H9 (cell line): ENCODE data around the gene STX8. TPM values are rescaled to one million over a fixed set of nuclear protein-coding genes. Genes with fewer than 3 reads are reported as not detected.

Experiments used
- DNase-seq: peaks from one replicate; pipeline ENCODE4 v3.0.0-alpha.2; 2017
- H2AFZ ChIP-seq: one replicate; pipeline ENCODE4 v1.6.1; 2013; ENCODE audit warnings: mild to moderate bottlenecking, low read length, control low read depth, moderate library complexity
- H2AK5ac ChIP-seq: 2 replicates; pipeline ENCODE4 v1.6.1; 2013; ENCODE audit warnings: low read length, control low read depth, mixed read lengths; ENCODE audit not compliant: insufficient read length
- H2BK120ac ChIP-seq: one replicate; pipeline ENCODE4 v1.6.1; 2013; ENCODE audit warnings: low read depth, mild to moderate bottlenecking, low read length, control low read depth, inconsistent platforms; ENCODE audit not compliant: poor library complexity, severe bottlenecking
- H2BK12ac ChIP-seq: 2 replicates; pipeline ENCODE4 v1.6.1; 2013; ENCODE audit warnings: low read length, control low read depth, mixed read lengths, low read depth; ENCODE audit not compliant: insufficient read length
- H2BK15ac ChIP-seq: 2 replicates; pipeline ENCODE4 v1.6.1; 2013; ENCODE audit warnings: low read depth, low read length, control low read depth
- H2BK20ac ChIP-seq: one replicate; pipeline ENCODE4 v1.6.1; 2013; ENCODE audit warnings: low read depth, mild to moderate bottlenecking, low read length, control low read depth, inconsistent platforms; ENCODE audit not compliant: poor library complexity, severe bottlenecking
- H2BK5ac ChIP-seq: 2 replicates; pipeline ENCODE4 v1.6.1; 2013; ENCODE audit warnings: low read length, control low read depth, mixed read lengths; ENCODE audit not compliant: insufficient read length
- H3K14ac ChIP-seq: 2 replicates; pipeline ENCODE4 v1.6.1; 2013; ENCODE audit warnings: low read length, control low read depth; ENCODE audit not compliant: insufficient read depth
- H3K18ac ChIP-seq: 2 replicates; pipeline ENCODE4 v1.6.1; 2013; ENCODE audit warnings: low read depth, mild to moderate bottlenecking, mixed read lengths, low read length, control low read depth; ENCODE audit not compliant: insufficient read length
- H3K23ac ChIP-seq: 2 replicates; pipeline ENCODE4 v1.6.1; 2013; ENCODE audit warnings: low read length, control low read depth, mixed read lengths, low read depth; ENCODE audit not compliant: insufficient read length
- H3K23me2 ChIP-seq: 2 replicates; pipeline ENCODE4 v1.6.1; 2013; ENCODE audit warnings: low read depth, mild to moderate bottlenecking, mixed read lengths, low read length, control low read depth; ENCODE audit not compliant: insufficient read length, poor library complexity, severe bottlenecking
- H3K27ac ChIP-seq: 2 replicates; pipeline ENCODE4 v1.5.1; 2013; ENCODE audit warnings: low read length, control low read depth, mixed read lengths, low read depth; ENCODE audit not compliant: insufficient read length
- H3K27me3 ChIP-seq: 2 replicates; pipeline ENCODE4 v1.6.1; 2013; ENCODE audit warnings: low read length, control low read depth, inconsistent platforms; ENCODE audit not compliant: insufficient read depth
- H3K4ac ChIP-seq: 2 replicates; pipeline ENCODE4 v1.6.1; 2013; ENCODE audit warnings: low read depth, mild to moderate bottlenecking, control low read depth, inconsistent platforms, low read length, moderate library complexity
- H3K4me1 ChIP-seq: 2 replicates; pipeline ENCODE4 v1.6.1; 2013; ENCODE audit warnings: low read length, control low read depth, inconsistent platforms; ENCODE audit not compliant: insufficient read depth
- H3K4me2 ChIP-seq: 2 replicates; pipeline ENCODE4 v1.6.1; 2013; ENCODE audit warnings: low read length, control low read depth, mixed read lengths; ENCODE audit not compliant: insufficient read length, insufficient read depth
- H3K56ac ChIP-seq: 2 replicates; pipeline ENCODE4 v1.6.1; 2013; ENCODE audit warnings: low read depth, mild to moderate bottlenecking, mixed read lengths, low read length, control low read depth; ENCODE audit not compliant: insufficient read length
- H3K79me1 ChIP-seq: 2 replicates; pipeline ENCODE4 v1.6.1; 2013; ENCODE audit warnings: low read depth, mild to moderate bottlenecking, moderate library complexity, low read length, control low read depth, inconsistent platforms; ENCODE audit not compliant: insufficient read depth, poor library complexity, severe bottlenecking
- H3K79me2 ChIP-seq: 2 replicates; pipeline ENCODE4 v1.6.1; 2013; ENCODE audit warnings: low read length, control low read depth, inconsistent platforms; ENCODE audit not compliant: insufficient read depth
- H3K9ac ChIP-seq: 2 replicates; pipeline ENCODE4 v1.6.1; 2013; ENCODE audit warnings: low read length, control low read depth, mixed read lengths; ENCODE audit not compliant: insufficient read length; ENCODE audit errors: extremely low read depth
- H3K9me3 ChIP-seq: one replicate; pipeline ENCODE4 v1.6.1; 2013; ENCODE audit warnings: low read depth, low read length, inconsistent platforms; ENCODE audit not compliant: control insufficient read depth
- H3T11ph ChIP-seq: one replicate; pipeline ENCODE4 v1.6.1; 2013; ENCODE audit warnings: mild to moderate bottlenecking, low read length, control low read depth, inconsistent platforms
- H4K20me1 ChIP-seq: one replicate; pipeline ENCODE4 v1.6.1; 2013; ENCODE audit not compliant: control insufficient read depth, insufficient read length, insufficient read depth
- H4K5ac ChIP-seq: 2 replicates; pipeline ENCODE4 v1.6.1; 2013; ENCODE audit warnings: low read depth, mild to moderate bottlenecking, mixed read lengths, low read length, control low read depth; ENCODE audit not compliant: insufficient read length
- H4K8ac ChIP-seq: replicated peaks from 2 replicates; pipeline ENCODE4 v1.6.1; 2013; ENCODE audit warnings: low read length, control low read depth, mixed read lengths, low read depth; ENCODE audit not compliant: insufficient read length
- H4K91ac ChIP-seq: 2 replicates; pipeline ENCODE4 v1.6.1; 2013; ENCODE audit warnings: low read depth, mild to moderate bottlenecking, moderate library complexity, mixed read lengths, low read length, control low read depth; ENCODE audit not compliant: insufficient read length
- H3K27ac Mint-ChIP-seq, 3 experiments: 2 replicates in 2 of 3; 3 replicates in 1 of 3; pipeline ENCODE4 v1.8.0; 2020 to 2021; ENCODE audit warnings: mixed read lengths in 3 of 3, mild to moderate bottlenecking in 1 of 3, moderate library complexity in 1 of 3
- H3K27me3 Mint-ChIP-seq: 2 replicates; pipeline ENCODE4 v1.8.0; 2021; ENCODE audit warnings: low read depth, mild to moderate bottlenecking, moderate library complexity, mixed read lengths
- H3K36me3 Mint-ChIP-seq, 3 experiments: 2 replicates in 2 of 3; 3 replicates in 1 of 3; pipeline ENCODE4 v1.8.0; 2020 to 2021; ENCODE audit warnings: low read depth in 3 of 3, mixed read lengths in 3 of 3; ENCODE audit not compliant: insufficient read depth in 1 of 3
- H3K4me1 Mint-ChIP-seq, 2 experiments: 2 replicates each; pipeline ENCODE4 v1.8.0; 2020; ENCODE audit warnings: mixed read lengths in 2 of 2
- H3K4me3 Mint-ChIP-seq, 2 experiments: 2 replicates in 1 of 2; 3 replicates in 1 of 2; pipeline ENCODE4 v1.8.0; 2020 to 2021; ENCODE audit warnings: mild to moderate bottlenecking in 2 of 2, mixed read lengths in 2 of 2, moderate library complexity in 1 of 2
- H3K9me3 Mint-ChIP-seq, 2 experiments: 2 replicates in 1 of 2; 3 replicates in 1 of 2; pipeline ENCODE4 v1.8.0; 2020; ENCODE audit warnings: mild to moderate bottlenecking in 2 of 2, mixed read lengths in 2 of 2, moderate library complexity in 1 of 2
- CTCF ChIP-seq: fragments of 200-600 bp; sonication (generic); conservative IDR thresholded peaks from 3 replicates; pipeline ENCODE4 v1.8.0; 2021; ENCODE audit warnings: antibody characterized with exemption, mild to moderate bottlenecking
- WGBS: extraction: QIAGEN DNeasy Blood & Tissue Kit; methylation state at CpG from one replicate; pipeline ENCODE4 v1.1.7; 2013; ENCODE audit warnings: missing lambda C conversion rate, low lambda C conversion rate, mixed read lengths; ENCODE audit not compliant: insufficient read length; ENCODE audit errors: extremely low coverage; 5-methylcytosine and 5-hydroxymethylcytosine counted together
- total RNA-seq: library from RNA; stranded (reverse); gene quantifications from 2 replicates; pipeline ENCODE4 v1.2.1, GENCODE V29; 2021

Gene STX8
- total RNA-seq, 1 experiment from 2014 or later: 55.1 TPM

GRCh38 chr17:9406046-9406606 lies 169.5 kb downstream of the STX8 start:
- Histone ChIP-seq H3K56ac (no peak overlapping the region), H3K79me2 (no peaks in the 10 kb centered on the region), H3K79me1 (no peaks in the 10 kb centered on the region), H3K14ac (no peak overlapping the region), H2BK15ac (no peak overlapping the region), H2BK5ac (no peak overlapping the region), H3K23me2 (no peaks in the 10 kb centered on the region), H4K20me1 (no peaks in the 10 kb centered on the region), H2AFZ (no peak overlapping the region), H2BK20ac (no peak overlapping the region), H3K23ac (no peak overlapping the region), H3K27ac (no peak overlapping the region), H2AK5ac (no peak overlapping the region), H4K91ac (no peak overlapping the region), H3K4me2 (no peak overlapping the region), H3K18ac (no peak overlapping the region), H4K5ac (no peak overlapping the region), H3K27me3 (no peaks in the 10 kb centered on the region), H3K4ac (no peak overlapping the region), H3K9ac (no peak overlapping the region), H2BK120ac (no peak overlapping the region), H4K8ac (no peak overlapping the region), H2BK12ac (no peak overlapping the region), H3T11ph (no peak overlapping the region), H3K4me1 (no peaks in the 10 kb centered on the region), H3K9me3 (no peaks in the 10 kb centered on the region)
- Mint-ChIP-seq H3K4me3 (no peak overlapping the region), H3K27ac (no peak overlapping the region), H3K27me3 (no peaks in the 10 kb centered on the region), H3K36me3 (no peaks in the 10 kb centered on the region; a peak in 1 of 7 replicates), H3K9me3 (no peaks in the 10 kb centered on the region; a peak in 2 of 5 replicates), H3K4me1 (peaks cover 24 to 26% of the 10 kb centered on the region in 2 experiments)
- DNase-seq: no peak
- WGBS: no CpG with 5 or more reads among the region's 2 CpGs
- no peak for TF ChIP-seq CTCF
